GM15510 (cell line): Measurements from ENCODE around the gene KRTAP1-4.
"Not testable (repeated sequence)": the region's sequence is repeated elsewhere in the genome, so short reads cannot be mapped to it uniquely, and the experiment has no call there.

Experiments used
- POLR2A ChIP-seq: IDR thresholded peaks from 3 replicates; pipeline ENCODE4 v1.6.1; 2011; ENCODE audit warnings: borderline replicate concordance; ENCODE audit not compliant: insufficient read length; ENCODE audit errors: extremely low read depth

KRTAP1-4 gene

DNA sequence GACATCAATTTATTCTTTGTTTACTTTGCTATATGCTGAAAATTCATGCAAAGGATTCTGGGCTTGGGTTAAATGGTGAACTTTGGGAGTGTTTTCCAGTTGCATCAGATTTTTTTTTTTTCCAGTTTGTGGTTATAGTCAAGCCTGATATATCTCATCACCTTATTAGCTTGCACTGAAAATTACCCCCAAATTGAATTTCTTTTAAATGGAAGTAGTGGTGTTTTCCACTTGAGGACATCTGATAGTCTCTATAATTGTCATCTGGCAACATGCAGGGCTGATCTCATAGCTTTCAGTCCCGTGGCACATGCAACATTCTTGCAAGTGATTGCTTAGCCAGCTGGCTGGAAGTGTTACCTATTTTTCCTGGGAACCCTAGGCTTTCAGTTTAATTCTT lies 16.4 kb downstream of the KRTAP1-4 start:
- no peak for TF ChIP-seq POLR2A

DNA sequence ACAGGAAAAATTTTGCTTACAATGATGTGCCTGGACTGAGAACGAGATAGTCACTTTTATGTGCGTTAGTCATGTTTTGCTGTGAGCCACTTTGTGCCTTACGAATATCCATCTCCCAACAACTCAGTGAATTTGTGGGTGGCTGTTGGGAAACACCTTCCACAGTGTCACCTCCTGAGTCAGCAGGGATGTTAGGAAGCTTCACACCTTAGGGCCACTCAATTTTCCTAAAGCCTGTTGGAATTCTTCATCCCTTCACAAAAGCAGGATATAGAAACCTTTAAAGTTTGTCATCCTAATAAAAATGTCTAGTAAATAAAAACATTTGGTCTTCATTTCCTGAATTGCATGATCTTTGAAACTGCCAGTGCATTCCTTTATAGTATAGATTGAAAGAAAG lies 16.8 kb downstream of the KRTAP1-4 start:
- TF ChIP-seq POLR2A: no peak

DNA sequence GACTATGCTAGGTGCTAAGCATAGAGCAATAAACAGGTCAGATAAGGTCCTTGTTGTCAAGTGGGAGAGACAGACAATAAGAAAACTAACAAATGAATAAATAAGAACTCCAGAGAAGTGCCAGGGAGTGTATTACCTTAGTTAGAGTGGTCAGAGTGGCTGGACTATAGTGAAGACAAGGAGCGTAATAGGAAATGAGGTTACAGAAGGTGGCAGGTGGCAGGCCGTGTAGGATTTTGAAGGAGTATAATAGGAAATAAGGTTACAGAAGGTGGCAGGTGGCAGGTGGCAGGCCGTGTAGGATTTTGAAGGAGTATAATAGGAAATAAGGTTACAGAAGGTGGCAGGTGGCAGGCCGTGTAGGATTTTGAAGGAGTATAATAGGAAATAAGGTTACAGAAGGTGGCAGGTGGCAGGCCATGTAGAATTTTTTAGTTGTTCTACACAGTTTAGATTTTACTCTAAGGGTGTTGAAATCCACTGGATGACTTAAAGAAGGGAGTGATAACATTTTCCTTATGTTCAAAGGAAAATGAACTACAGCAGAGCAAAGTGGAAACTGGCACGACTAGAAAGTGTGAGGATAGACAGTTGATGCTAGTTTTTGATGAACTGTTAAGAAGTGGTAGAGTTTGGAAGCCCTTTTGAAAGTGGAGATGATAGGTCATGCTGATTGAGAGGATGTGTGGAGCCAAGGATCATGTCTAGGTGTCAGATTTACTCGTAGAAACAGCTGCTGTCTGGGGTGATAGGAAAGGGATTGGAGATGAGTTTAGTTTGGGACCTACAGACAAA lies 17.5 kb downstream of the KRTAP1-4 start:
- TF ChIP-seq POLR2A: no peak

DNA sequence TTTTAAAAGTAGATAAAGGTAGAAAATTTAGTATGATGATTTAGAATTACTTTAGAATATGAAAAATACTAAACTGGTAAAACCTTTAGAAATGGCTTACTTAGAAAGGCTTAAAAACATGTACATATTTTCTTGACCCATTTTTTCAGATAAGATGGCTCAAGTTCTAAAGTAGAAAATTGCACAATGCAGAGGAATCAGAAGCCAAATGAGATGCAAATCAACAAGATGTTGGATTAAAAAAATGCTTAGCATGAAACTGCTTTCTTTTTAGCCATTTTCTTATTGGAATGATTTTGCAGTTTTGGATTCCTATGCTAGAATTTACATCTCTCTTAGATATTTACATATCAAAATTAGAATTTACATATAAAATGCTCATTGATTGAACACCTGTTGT lies 19.6 kb downstream of the KRTAP1-4 start:
- TF ChIP-seq POLR2A: no peak

DNA sequence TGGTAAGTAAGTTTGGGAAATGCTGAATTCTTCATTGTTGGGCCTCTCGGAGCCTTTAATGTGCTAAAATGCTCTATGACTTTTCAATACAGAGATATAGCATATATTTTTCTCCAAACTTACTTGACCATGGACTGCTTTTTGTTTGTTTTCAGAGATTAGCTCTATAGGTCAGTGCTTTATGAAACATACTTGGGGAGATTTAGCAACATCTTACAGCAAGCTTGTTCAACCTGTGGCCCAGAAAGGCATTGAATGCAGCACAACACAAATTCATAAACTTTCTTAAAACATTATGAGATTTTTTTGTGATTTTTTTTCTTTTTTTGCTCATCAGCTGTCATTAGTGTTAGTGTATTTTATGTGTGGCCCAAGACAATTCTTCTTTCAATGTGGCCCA lies 20.1 kb downstream of the KRTAP1-4 start:
- TF ChIP-seq POLR2A: no peak

DNA sequence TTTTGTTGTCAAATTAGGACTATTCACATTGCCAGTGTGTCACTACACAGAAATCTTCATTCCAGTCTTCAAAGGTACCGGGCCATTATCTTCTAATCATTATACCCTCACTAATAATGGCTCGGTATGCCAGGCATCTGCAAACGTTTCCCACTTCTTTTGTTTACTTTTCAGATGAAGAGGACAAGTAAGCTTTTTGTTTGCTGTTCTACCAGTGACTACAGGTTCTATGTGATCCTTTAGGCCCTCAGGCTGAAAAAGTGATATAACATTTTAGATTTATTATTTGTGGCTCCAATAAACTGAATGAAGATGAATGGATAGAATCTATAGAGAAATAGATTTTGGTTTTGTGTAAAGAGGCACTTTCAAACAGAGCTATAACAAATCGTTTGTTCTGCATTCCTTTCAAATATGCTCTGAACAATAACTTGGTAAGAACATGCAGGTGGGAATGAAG lies 20.7 kb downstream of the KRTAP1-4 start:
- no peak for TF ChIP-seq POLR2A

DNA sequence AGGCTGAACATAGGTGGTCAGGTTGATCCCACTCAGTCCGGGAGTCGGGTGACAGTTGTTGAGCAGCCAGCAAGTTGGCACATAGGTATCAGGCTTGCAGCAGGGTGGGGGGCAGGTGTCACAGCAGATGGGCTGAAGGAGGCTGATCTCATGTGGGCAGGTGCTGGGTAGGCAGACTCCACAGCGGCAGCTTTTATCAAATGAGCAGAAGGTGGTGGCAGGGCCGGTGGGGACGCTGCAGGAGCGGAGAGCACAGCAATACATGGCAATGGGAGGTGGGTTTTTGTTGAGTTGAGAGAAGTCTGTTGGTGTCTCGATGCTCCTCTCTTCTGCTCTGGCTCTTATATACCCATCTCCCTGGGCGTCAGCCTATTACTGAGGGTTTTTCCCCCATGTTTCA lies 21.2 kb downstream of the KRTAP1-4 start, which contains the start of gene KRTAP3-1:
Gene KRTAP3-1 (minus strand): TSS at position 318 of the 400 bp plus-strand sequence. CDS start 54 bp downstream, at position 264.
- TF ChIP-seq POLR2A: no peak

DNA sequence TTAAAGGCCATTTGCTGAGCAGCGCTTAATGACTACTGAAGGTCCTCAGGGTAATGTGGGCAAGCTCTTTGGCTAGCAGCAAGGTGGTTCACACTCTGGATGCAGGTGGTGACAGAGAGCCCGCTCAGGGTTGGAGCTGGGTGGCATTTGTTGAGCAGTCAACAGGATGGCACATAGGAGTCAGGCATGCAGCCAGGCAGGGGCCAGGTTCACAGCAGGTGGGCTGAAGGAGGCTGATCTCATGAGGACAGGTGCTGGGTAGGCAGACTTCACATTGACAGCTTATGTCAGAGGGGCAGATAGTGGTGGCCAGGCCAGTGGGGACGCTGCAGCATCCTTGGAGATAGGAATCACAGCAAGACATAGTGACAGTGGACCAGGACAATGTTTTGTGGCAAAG lies 25.6 kb downstream of the KRTAP1-4 start:
- no peak for TF ChIP-seq POLR2A

DNA sequence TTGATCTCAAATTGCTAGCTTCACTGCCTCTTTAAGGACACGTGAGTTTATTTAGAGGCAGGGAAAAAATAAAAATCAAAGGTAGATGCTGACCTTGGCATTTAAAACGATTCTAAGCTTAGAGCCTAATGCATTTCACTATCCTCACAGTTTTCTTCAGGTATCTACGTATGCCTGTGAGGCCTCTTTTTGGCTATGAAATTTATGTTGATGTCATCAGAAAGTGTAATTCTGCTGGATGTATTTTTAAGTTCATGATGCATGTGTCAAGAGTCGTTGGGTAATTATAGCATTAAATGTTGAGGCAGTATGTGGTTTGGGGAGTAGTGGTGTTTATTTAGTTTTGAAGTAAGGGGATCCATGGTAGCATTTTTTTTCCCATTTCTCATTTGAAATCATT lies 26.1 kb downstream of the KRTAP1-4 start:
- TF ChIP-seq POLR2A: no peak

DNA sequence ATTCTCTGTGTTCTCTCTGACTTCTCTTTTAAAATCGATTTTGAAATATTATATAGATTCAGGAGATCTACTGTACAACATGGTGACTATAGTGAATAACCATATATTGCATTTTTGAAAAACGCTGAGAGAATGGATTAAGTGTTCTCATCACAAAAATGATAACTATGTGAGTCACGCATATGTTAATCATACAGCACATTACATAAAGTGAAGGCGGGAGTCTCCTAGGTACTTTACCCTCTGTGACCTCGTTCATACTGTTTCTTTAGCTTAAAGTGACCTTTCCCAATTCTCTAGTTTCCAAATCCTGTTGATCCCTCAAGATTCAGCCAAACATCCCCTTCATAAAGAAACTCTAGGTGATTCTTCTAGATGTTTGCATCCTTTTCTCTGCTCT lies 27.2 kb downstream of the KRTAP1-4 start:
- TF ChIP-seq POLR2A: no peak

DNA sequence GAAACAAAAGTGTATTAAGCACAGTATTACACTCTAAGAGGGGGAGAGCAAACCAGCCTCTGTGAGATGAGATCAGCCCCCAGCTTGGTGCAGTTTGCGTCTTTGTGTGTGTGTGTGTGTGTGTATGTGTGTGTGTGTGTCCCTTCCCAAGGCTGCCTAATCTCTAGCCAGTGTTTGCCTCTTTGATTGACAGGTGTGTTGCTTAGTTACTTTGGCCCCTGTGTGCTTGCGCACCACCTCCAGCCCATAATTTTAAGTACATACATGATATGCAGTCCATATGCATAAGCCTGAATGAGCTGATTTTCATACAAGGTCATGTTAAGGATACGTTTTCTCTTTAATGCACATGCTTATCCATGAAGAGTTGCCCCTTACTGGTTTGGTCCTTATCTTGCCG lies 28.2 kb downstream of the KRTAP1-4 start:
- TF ChIP-seq POLR2A: no peak

DNA sequence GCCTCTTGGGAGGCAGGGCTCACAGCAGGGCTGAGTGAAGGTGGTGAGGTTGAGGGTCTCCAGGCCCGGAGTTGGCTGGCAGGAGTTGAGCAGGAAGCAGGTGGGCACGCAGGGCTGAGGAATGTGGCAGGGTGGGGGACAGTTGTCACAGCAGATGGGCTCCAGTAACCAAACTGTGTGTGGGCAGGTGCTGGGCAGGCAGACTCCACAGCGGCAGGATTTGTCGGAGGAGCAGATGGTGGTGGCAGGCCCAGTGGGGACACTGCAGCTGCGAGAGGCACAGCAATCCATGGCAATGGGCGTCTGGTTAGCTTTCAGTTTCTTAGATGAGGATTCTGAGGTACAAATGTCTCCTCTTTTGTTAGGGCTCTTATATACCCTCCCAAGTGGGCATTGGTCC lies 30.4 kb downstream of the KRTAP1-4 start, which contains the start of gene KRTAP3-2:
Gene KRTAP3-2 (minus strand): TSS at position 344 of the 400 bp plus-strand sequence. CDS start 53 bp downstream, at position 291.
- not testable (repeated sequence) for TF ChIP-seq POLR2A

DNA sequence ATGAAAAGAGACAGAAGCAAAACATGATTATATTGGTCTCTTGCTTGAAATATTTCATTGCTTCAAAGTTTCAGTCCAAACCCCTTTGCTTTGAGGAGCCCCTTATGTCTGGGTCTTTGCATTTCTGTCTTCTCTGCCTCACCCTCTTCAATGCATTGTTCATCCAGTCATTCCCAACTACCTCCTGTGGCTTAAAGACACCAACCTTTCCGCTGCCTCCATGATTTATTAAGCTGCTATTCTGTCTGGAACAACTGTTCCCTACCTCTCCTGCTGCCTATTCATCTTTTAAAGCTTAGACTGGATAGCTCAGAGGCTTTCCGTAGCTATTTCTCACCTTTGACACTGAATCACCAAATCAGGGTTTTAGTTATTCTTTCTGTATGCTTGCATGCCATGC lies 32.6 kb downstream of the KRTAP1-4 start:
- no peak for TF ChIP-seq POLR2A

DNA sequence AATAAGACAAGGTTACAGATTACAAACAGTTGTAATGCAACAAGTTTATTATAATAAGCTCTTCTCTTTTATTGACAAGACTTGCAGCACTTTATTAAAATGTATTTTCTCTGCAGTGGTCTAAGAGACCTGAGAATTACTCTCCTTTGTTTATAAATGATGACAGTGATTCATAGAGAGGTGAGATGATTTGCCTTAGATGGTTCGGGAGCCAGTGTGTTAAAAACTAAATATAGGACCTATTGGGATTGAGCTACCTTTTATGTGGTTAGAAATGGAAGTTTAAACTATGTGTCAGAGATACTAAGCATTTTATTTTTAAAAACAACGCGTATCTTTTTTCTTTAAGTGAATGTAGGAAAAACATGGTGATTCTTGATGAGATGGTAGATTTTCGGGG lies 33.2 kb downstream of the KRTAP1-4 start:
- no peak for TF ChIP-seq POLR2A

DNA sequence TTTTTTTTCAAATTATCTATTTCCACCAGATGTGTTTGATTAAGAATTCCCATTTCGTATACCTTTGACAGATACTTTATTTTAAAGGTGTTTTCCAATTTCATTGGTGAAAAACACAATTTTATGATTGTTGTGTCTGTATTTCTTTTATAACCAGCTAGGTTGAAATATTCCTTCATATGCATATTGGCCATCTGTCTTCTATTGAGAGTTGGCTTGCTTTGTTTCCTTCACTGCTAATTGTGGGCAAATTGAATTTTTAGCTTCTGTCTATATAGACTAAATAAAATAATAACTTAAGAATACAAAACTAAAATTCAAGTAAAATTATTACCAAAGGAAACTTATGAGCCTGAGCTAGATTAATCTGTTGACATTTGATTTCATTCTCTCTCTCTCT lies 34.9 kb downstream of the KRTAP1-4 start:
- no peak for TF ChIP-seq POLR2A

DNA sequence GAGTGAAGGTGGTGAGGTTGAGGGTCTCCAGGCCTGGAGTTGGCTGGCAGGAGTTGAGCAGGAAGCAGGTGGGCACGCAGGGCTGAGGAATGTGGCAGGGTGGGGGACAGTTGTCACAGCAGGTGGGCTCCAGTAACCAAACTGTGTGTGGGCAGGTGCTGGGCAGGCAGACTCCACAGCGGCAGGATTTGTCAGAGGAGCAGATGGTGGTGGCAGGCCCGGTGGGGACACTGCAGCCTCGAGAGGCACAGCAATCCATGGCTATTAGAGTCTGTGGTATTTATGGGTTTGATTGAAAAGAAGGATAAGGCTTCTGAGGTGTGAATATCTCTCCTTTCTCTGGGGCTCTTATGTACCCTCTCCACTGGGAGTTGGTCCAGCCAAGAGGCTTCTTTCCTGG lies 36.2 kb downstream of the KRTAP1-4 start, which contains the start of gene KRTAP3-3:
Gene KRTAP3-3 (minus strand): TSS at position 326 of the 400 bp plus-strand sequence. CDS start 67 bp downstream, at position 259.
- TF ChIP-seq POLR2A: no peak
